Fibroblast of lung (primary cell): ENCODE measurements around the gene SNRNP48. TPM values are rescaled to one million over a fixed set of nuclear protein-coding genes. Genes with fewer than 3 reads are reported as not detected.

Experiments used
- DNase-seq, 2 donors: peaks; one replicate each; pipeline versions ENCODE4 v3.0.0 to v3.0.0-alpha.2; 2010; ENCODE audit warnings: low read depth in 2 of 2
- H2AFZ ChIP-seq: 2 replicates; pipeline ENCODE4 v1.5.1; 2012; ENCODE audit warnings: low read length, control low read depth, inconsistent platforms
- H3K27ac ChIP-seq: 2 replicates; pipeline ENCODE4 v1.5.1; 2011; ENCODE audit warnings: low read length, control low read depth; ENCODE audit not compliant: insufficient read depth
- H3K27me3 ChIP-seq: 2 replicates; pipeline ENCODE4 v1.5.1; 2011; ENCODE audit warnings: mild to moderate bottlenecking, low read length; ENCODE audit not compliant: control insufficient read depth, insufficient read depth
- H3K36me3 ChIP-seq: 2 replicates; pipeline ENCODE4 v1.5.1; 2011; ENCODE audit warnings: low read length; ENCODE audit not compliant: control insufficient read depth, insufficient read depth
- H3K4me1 ChIP-seq: 2 replicates; pipeline ENCODE4 v1.5.1; 2011; ENCODE audit warnings: low read length; ENCODE audit not compliant: control insufficient read depth, insufficient read depth; ENCODE audit errors: extremely low read depth
- H3K4me2 ChIP-seq: 2 replicates; pipeline ENCODE4 v1.5.1; 2011; ENCODE audit warnings: low read length, control low read depth; ENCODE audit not compliant: insufficient read depth; ENCODE audit errors: extremely low read depth
- H3K4me3 ChIP-seq, 4 experiments: fragments of 200-600 bp in 1 of 4; sonication (generic) in 1 of 4; replicated peaks in 1 of 4; 2 replicates each; pipeline ENCODE4 v1.5.1; 2011 to 2016; ENCODE audit warnings: low read length in 4 of 4, low read depth in 3 of 4, mild to moderate bottlenecking in 3 of 4, control low read depth in 2 of 4, inconsistent platforms in 1 of 4, mixed read lengths in 1 of 4; ENCODE audit not compliant: insufficient read depth in 1 of 4; ENCODE audit errors: control extremely low read depth in 1 of 4
- H3K79me2 ChIP-seq: 2 replicates; pipeline ENCODE4 v1.5.1; 2012; ENCODE audit warnings: mild to moderate bottlenecking, low read length, inconsistent platforms; ENCODE audit not compliant: control insufficient read depth, insufficient read depth
- H3K9ac ChIP-seq: 2 replicates; pipeline ENCODE4 v1.5.1; 2011; ENCODE audit warnings: mild to moderate bottlenecking, low read length, control low read depth; ENCODE audit not compliant: insufficient read depth
- H3K9me3 ChIP-seq: 2 replicates; pipeline ENCODE4 v1.5.1; 2012; ENCODE audit warnings: low read depth, low read length; ENCODE audit not compliant: control insufficient read depth, insufficient read depth
- H4K20me1 ChIP-seq: 2 replicates; pipeline ENCODE4 v1.5.1; 2011; ENCODE audit warnings: low read length; ENCODE audit not compliant: control insufficient read depth, insufficient read depth; ENCODE audit errors: extremely low read depth
- EZH2 ChIP-seq: IDR thresholded peaks from 2 replicates; pipeline ENCODE4 v1.5.1; 2012; ENCODE audit warnings: low read length, control low read depth, mild to moderate bottlenecking; ENCODE audit errors: missing control alignments
- polyA plus RNA-seq, 2 donors: library from polyadenylated mRNA; depleted of rRNA in 1 of 2; stranded (reverse) in 1 of 2; unstranded in 1 of 2; fragments of >200 nt; gene quantifications; 2 replicates each; pipeline ENCODE4 v1.2.1, GENCODE V29; 2011 to 2012; ENCODE audit warnings: missing spikeins in 1 of 2
- total RNA-seq: library from RNA; depleted of rRNA; stranded (reverse); fragments of >200 nt; gene quantifications from 2 replicates; pipeline ENCODE4 v1.2.1, GENCODE V29; 2014
- TF ChIP-seq, protein P1 (sequence below), 2 donors: IDR thresholded peaks in 1 of 2; conservative IDR thresholded peaks in 1 of 2; 1 replicate in 1 of 2; 2 replicates in 1 of 2; pipeline ENCODE4 v1.5.1; 2011 to 2012; ENCODE audit warnings: low read length in 2 of 2, control low read depth in 1 of 2, inconsistent platforms in 1 of 2, low read depth in 1 of 2, mild to moderate bottlenecking in 1 of 2

Gene SNRNP48
- total and polyA plus RNA-seq, 2 donors (not counting 1 experiment from before 2014, with no cell fraction given), result 8.3 to 9.1 TPM

DNA sequence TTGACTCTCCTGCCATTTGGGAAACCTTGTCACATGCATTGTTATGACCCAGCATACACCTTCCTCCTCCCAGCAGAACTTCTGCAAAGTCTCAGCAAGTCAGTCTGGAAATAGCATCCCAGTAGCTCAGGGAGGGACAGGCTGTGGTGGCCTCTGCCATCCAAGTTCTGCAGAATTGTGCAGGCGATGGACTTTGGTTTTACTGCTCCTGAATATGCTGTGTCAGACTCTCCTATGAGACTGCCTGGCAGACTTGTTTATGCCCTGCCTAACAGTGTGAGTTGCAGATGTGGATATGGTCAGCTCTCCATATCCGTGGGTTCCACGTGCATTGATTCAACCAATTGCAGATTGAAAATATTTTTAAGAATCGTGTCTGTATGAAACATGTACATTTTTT is 52.8 kb downstream of the SNRNP48 start:
- no peak overlapping the region for H3K9ac ChIP-seq
- no peak overlapping the region for H3K4me2 ChIP-seq
- no peak for DNase-seq
- no peaks in the 10 kb centered on the region for H4K20me1 ChIP-seq
- H2AFZ ChIP-seq, result no peak overlapping the region
- no peaks in the 10 kb centered on the region for H3K36me3 ChIP-seq
- no peak overlapping the region for H3K4me3 ChIP-seq
- H3K27ac ChIP-seq, result no peak overlapping the region
- H3K79me2 ChIP-seq, result no peaks in the 10 kb centered on the region
- H3K4me1 ChIP-seq, result no peaks in the 10 kb centered on the region
- no peaks in the 10 kb centered on the region for H3K27me3 ChIP-seq
- no peaks in the 10 kb centered on the region for H3K9me3 ChIP-seq
- TF ChIP-seq EZH2, result no peak

DNA sequence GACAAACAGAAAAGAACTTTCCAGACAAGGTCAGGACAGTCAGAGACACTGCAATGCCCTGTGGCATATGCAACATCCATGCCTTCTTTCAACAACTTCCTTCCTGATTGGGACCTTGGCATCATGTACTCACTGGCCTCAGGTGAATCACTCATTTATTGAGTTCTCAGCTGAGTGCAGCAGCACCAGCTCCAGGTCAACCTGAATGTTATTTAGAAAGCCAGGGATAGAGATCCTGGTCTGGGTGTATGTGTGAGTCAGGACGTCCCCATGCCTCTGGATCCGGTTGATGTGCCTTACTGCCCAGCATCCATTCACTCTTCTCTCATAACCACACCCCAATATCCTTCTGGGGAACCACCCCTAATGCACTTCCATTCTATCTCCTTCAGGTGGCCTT is 54.4 kb downstream of the SNRNP48 start:
- Histone ChIP-seq H3K4me2 (no peak overlapping the region), H3K4me3 (no peak overlapping the region), H3K9ac (no peak overlapping the region), H3K27me3 (no peaks in the 10 kb centered on the region), H3K4me1 (no peaks in the 10 kb centered on the region), H2AFZ (no peak overlapping the region), H3K9me3 (no peaks in the 10 kb centered on the region), H3K36me3 (no peaks in the 10 kb centered on the region), H3K79me2 (no peaks in the 10 kb centered on the region), H3K27ac (no peak overlapping the region), H4K20me1 (no peaks in the 10 kb centered on the region)
- TF ChIP-seq, protein P1, sequence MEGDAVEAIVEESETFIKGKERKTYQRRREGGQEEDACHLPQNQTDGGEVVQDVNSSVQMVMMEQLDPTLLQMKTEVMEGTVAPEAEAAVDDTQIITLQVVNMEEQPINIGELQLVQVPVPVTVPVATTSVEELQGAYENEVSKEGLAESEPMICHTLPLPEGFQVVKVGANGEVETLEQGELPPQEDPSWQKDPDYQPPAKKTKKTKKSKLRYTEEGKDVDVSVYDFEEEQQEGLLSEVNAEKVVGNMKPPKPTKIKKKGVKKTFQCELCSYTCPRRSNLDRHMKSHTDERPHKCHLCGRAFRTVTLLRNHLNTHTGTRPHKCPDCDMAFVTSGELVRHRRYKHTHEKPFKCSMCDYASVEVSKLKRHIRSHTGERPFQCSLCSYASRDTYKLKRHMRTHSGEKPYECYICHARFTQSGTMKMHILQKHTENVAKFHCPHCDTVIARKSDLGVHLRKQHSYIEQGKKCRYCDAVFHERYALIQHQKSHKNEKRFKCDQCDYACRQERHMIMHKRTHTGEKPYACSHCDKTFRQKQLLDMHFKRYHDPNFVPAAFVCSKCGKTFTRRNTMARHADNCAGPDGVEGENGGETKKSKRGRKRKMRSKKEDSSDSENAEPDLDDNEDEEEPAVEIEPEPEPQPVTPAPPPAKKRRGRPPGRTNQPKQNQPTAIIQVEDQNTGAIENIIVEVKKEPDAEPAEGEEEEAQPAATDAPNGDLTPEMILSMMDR (conservative IDR thresholded peaks at IDR 0.05 in 1 of 2, IDR thresholded peaks at IDR 0.05 in 1 of 2; ENCODE audit: low read depth in 1 of 2, low read length in 2 of 2), result no peak
- no peak for TF ChIP-seq EZH2
- no peak for DNase-seq

DNA sequence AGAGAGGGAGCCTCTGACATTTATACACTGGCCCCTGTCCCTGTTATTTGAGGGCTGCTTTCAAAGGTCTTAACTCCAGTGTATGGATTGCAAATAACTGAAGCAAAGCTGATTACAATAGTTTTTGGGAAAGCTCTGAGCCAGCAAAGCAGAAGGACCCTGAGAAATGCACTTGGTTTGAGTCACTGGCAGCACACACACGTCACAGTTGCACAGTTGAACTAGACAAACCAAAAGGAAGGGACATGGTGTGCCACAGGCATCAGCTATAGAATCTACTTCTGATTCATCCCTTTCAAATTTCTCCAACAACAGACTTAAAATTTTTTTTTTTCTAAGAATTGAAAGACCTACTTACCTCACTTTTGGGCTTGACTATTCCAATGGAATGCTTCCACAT is 56.4 kb downstream of the SNRNP48 start:
- Histone ChIP-seq H3K27me3 (no peaks in the 10 kb centered on the region), H3K9me3 (no peaks in the 10 kb centered on the region), H3K9ac (no peak overlapping the region), H3K4me3 (no peak overlapping the region), H3K36me3 (no peaks in the 10 kb centered on the region), H2AFZ (no peak overlapping the region), H3K4me2 (no peak overlapping the region), H4K20me1 (no peaks in the 10 kb centered on the region), H3K27ac (no peak overlapping the region), H3K79me2 (no peaks in the 10 kb centered on the region), H3K4me1 (no peaks in the 10 kb centered on the region)
- TF ChIP-seq, protein P1 (conservative IDR thresholded peaks at IDR 0.05 in 1 of 2, IDR thresholded peaks at IDR 0.05 in 1 of 2; ENCODE audit: low read depth in 1 of 2, low read length in 2 of 2), result no peak
- TF ChIP-seq EZH2, result no peak
- peak; percentile 7 to 32 for DNase-seq
